Measurements from ENCODE around the gene RFPL3.

DNA sequence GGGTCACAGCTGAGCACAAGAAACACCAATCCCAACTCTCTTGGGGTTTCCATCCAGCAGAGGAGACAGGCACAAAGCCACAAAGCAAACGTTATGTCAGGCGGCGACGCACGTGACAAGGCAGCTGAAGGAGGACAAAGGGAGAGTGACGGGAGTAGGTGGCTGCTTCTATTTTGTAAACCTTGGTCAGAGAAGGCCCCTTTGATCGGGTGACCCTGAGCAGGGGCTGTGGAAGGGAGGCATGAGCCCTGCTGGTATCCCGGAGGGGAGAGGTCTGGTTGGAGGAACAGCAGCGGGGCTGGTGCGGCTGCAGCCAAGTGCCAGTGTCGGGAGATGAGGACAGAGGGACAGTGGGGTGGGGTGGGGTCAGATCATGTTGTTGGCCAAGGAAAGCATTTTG, 17.3 kb upstream of the RFPL3 start:
- TF ChIP-seq, protein P1, sequence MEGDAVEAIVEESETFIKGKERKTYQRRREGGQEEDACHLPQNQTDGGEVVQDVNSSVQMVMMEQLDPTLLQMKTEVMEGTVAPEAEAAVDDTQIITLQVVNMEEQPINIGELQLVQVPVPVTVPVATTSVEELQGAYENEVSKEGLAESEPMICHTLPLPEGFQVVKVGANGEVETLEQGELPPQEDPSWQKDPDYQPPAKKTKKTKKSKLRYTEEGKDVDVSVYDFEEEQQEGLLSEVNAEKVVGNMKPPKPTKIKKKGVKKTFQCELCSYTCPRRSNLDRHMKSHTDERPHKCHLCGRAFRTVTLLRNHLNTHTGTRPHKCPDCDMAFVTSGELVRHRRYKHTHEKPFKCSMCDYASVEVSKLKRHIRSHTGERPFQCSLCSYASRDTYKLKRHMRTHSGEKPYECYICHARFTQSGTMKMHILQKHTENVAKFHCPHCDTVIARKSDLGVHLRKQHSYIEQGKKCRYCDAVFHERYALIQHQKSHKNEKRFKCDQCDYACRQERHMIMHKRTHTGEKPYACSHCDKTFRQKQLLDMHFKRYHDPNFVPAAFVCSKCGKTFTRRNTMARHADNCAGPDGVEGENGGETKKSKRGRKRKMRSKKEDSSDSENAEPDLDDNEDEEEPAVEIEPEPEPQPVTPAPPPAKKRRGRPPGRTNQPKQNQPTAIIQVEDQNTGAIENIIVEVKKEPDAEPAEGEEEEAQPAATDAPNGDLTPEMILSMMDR (conservative IDR thresholded peaks at IDR 0.05 in 1 of 2, IDR thresholded peaks at IDR 0.05 in 1 of 2; ENCODE audit: low read depth in 1 of 2, low read length in 2 of 2) = no peak
- TF ChIP-seq EZH2 (IDR thresholded peaks at IDR 0.05; ENCODE audit: low read length, missing control alignments) = no peak

Measured in fibroblast of lung (primary cell).